DND-41 (cell line): Measurements from ENCODE around the gene NCMAP.

Experiments
- ATAC-seq: fragments of 200-7000 bp; cut with Tn5 transposase; 3 replicates; pipeline ENCODE4 v1.9.1; 2021; ENCODE audit warnings: low read depth; ENCODE audit not compliant: insufficient read depth
- DNase-seq: peaks from one replicate; pipeline ENCODE4 v3.0.0-alpha.2; 2020
- H2AFZ ChIP-seq: 2 replicates; pipeline ENCODE4 v1.6.0; 2012; ENCODE audit warnings: low read depth, low read length
- H3K27ac ChIP-seq: 2 replicates; pipeline ENCODE4 v1.5.1; 2012; ENCODE audit warnings: low read length, inconsistent platforms
- H3K27me3 ChIP-seq: fragments of 200-600 bp; sonication (generic); 2 replicates; pipeline ENCODE4 v1.6.0; 2012; ENCODE audit warnings: low read length, mild to moderate bottlenecking, inconsistent platforms; ENCODE audit not compliant: insufficient read depth, poor library complexity
- H3K36me3 ChIP-seq: 2 replicates; pipeline ENCODE4 v1.5.1; 2012; ENCODE audit warnings: low read length, inconsistent platforms; ENCODE audit not compliant: insufficient read depth
- H3K4me1 ChIP-seq: 2 replicates; pipeline ENCODE4 v1.5.1; 2012; ENCODE audit warnings: mild to moderate bottlenecking, low read length; ENCODE audit not compliant: insufficient read depth
- H3K4me2 ChIP-seq: 2 replicates; pipeline ENCODE4 v1.6.0; 2012; ENCODE audit warnings: mild to moderate bottlenecking, moderate library complexity, low read length, inconsistent platforms; ENCODE audit not compliant: insufficient read depth
- H3K4me3 ChIP-seq, 2 experiments: fragments of 200-600 bp in 1 of 2; shearing (Covaris generic) in 1 of 2; 2 replicates each; pipeline ENCODE4 v1.5.1; 2012 to 2016; ENCODE audit warnings: inconsistent platforms in 2 of 2, low read length in 2 of 2, mild to moderate bottlenecking in 2 of 2, low read depth in 1 of 2, moderate library complexity in 1 of 2
- H3K79me2 ChIP-seq: 2 replicates; pipeline ENCODE4 v1.6.0; 2012; ENCODE audit warnings: low read length, inconsistent platforms; ENCODE audit not compliant: insufficient read depth
- H3K9ac ChIP-seq: 2 replicates; pipeline ENCODE4 v1.6.0; 2012; ENCODE audit warnings: low read depth, mild to moderate bottlenecking, inconsistent platforms, low read length, moderate library complexity
- H3K9me3 ChIP-seq: 2 replicates; pipeline ENCODE4 v1.5.1; 2012; ENCODE audit warnings: low read length, moderate library complexity, mild to moderate bottlenecking, inconsistent platforms; ENCODE audit not compliant: insufficient read depth, severe bottlenecking
- H4K20me1 ChIP-seq: 2 replicates; pipeline ENCODE4 v1.6.0; 2012; ENCODE audit warnings: low read length; ENCODE audit not compliant: insufficient read depth
- EZH2 ChIP-seq: IDR thresholded peaks from 3 replicates; pipeline ENCODE4 v1.6.1; 2012; ENCODE audit warnings: borderline replicate concordance, low read depth, mild to moderate bottlenecking, moderate library complexity, low read length, inconsistent platforms; ENCODE audit not compliant: severe bottlenecking
- TF ChIP-seq, protein P1 (sequence below): IDR thresholded peaks from 2 replicates; pipeline ENCODE4 v1.5.1; 2012; ENCODE audit warnings: borderline replicate concordance, low read length, moderate library complexity, mild to moderate bottlenecking; ENCODE audit not compliant: poor library complexity, severe bottlenecking; ENCODE audit errors: extremely low read depth

Gene NCMAP

DNA sequence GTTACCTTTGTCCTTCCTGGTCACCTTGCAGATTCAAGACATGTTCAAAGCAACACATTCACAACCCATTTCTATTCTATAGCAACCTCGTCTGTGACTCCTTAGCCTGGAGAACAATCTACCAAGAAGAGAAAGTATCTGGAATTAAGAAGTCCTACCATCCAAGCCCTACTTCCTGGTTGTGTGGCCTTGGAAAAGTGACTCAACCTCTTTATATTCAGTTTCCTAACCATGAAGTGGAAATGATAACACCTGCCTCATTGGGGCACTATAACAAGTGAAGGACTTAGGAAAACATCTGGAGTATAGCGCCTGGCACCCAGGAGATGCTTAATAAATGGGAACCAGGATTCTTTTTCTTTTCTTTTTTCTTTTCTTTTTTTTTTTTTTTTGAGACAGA, 50.7 kb downstream of the NCMAP start:
- Histone ChIP-seq H3K27ac (no peak overlapping the region), H4K20me1 (no peaks in the 10 kb centered on the region), H3K9me3 (no peaks in the 10 kb centered on the region), H3K79me2 (no peaks in the 10 kb centered on the region), H2AFZ (no peak overlapping the region), H3K27me3 (peaks cover 7% of the 10 kb centered on the region), H3K4me2 (no peak overlapping the region), H3K36me3 (no peaks in the 10 kb centered on the region), H3K4me3 (no peak overlapping the region), H3K4me1 (no peaks in the 10 kb centered on the region), H3K9ac (no peak overlapping the region)
- DNase-seq: no peak
- no peak for TF ChIP-seq EZH2
- TF ChIP-seq, protein P1, sequence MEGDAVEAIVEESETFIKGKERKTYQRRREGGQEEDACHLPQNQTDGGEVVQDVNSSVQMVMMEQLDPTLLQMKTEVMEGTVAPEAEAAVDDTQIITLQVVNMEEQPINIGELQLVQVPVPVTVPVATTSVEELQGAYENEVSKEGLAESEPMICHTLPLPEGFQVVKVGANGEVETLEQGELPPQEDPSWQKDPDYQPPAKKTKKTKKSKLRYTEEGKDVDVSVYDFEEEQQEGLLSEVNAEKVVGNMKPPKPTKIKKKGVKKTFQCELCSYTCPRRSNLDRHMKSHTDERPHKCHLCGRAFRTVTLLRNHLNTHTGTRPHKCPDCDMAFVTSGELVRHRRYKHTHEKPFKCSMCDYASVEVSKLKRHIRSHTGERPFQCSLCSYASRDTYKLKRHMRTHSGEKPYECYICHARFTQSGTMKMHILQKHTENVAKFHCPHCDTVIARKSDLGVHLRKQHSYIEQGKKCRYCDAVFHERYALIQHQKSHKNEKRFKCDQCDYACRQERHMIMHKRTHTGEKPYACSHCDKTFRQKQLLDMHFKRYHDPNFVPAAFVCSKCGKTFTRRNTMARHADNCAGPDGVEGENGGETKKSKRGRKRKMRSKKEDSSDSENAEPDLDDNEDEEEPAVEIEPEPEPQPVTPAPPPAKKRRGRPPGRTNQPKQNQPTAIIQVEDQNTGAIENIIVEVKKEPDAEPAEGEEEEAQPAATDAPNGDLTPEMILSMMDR: no peak
- no peak for ATAC-seq

DNA sequence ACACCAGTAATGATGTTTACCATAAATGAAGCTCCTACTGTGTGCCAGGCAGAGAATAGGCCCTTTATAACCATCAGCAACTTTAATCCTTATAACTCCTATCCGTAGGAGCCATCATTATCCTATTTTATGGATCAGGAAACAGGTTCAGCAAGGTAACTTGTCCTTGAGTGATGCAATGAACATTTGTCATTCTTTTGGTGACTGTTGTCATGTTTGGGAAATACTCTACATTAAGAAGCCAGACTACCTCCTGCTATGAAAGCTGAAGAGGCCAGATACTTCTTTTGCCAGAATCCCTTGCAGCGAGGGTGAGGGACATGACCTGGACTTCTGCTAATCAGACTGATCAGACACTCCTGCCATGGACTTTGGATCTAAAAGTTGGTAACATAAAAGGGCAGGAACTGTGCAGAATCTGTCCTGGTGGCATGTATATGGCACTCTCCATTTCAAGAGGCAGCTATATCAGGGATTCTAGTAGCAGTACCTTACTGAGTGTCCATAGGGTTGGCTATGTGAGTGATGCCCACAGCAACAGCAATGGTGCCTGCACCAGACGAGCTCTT, 54.1 kb downstream of the NCMAP start:
- no peaks in the 10 kb centered on the region for H3K79me2 ChIP-seq
- H3K9ac ChIP-seq: no peak overlapping the region
- no peaks in the 10 kb centered on the region for H3K36me3 ChIP-seq
- H3K27me3 ChIP-seq: peaks cover 7% of the 10 kb centered on the region
- H2AFZ ChIP-seq: no peak overlapping the region
- no peak for ATAC-seq
- H3K4me3 ChIP-seq: no peak overlapping the region
- no peak overlapping the region for H3K4me2 ChIP-seq
- H3K4me1 ChIP-seq: no peaks in the 10 kb centered on the region
- H3K27ac ChIP-seq: no peak overlapping the region
- no peaks in the 10 kb centered on the region for H3K9me3 ChIP-seq
- DNase-seq: no peak
- H4K20me1 ChIP-seq: no peaks in the 10 kb centered on the region
- no peak for TF ChIP-seq EZH2
- TF ChIP-seq, protein P1: no peak

DNA sequence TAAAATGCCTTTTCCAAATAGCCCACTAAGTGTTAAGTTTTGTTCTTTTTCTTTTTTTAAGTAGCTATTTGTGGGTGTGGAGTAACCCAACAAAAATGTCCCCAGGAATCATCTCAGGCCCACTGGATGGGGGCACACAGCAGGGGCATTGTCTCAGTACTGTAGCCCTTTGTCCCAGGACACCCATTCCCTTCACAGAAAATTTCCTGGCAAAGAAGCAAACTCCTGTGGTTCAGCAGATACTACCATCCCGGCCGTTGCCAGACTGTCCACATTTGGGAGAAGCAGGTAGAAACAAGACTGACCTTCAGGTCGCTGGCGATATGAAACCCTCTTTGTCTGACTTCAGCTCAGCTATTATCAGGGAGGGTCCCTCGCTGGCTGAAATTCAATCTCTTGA, 63.5 kb downstream of the NCMAP start:
- TF ChIP-seq, protein P1: no peak
- TF ChIP-seq EZH2: no peak
- ATAC-seq (no peak), DNase-seq (no peak)
- Histone ChIP-seq H3K36me3 (no peaks in the 10 kb centered on the region), H4K20me1 (no peaks in the 10 kb centered on the region), H3K4me1 (no peaks in the 10 kb centered on the region), H3K27ac (no peak overlapping the region), H3K9ac (no peak overlapping the region), H3K4me2 (no peak overlapping the region), H3K4me3 (no peak overlapping the region), H3K9me3 (no peaks in the 10 kb centered on the region), H3K27me3 (peaks cover 2% of the 10 kb centered on the region), H3K79me2 (no peaks in the 10 kb centered on the region), H2AFZ (no peak overlapping the region)

DNA sequence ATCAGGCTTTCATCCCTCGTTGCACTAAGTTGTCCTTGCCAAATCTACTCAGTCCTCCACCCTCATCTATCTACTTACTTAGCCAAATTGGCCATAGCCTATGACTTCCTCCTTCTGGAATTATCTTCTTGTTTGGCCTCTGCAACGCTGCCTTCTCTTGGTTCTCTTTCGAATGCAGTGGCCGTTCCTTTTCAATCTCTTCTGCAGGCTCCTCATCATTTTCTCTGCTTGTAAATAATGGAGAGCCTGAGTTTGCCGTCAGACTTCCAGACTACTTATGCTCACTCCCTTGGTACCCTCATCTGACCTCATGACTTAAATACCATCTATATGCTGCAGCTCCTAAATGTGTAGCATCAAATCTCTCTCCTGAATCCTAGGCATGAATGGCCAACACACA, 64.8 kb downstream of the NCMAP start:
- DNase-seq: no peak
- Histone ChIP-seq H3K36me3 (no peaks in the 10 kb centered on the region), H3K4me3 (no peak overlapping the region), H3K4me1 (no peaks in the 10 kb centered on the region), H3K4me2 (no peak overlapping the region), H3K27me3 (peaks cover 2% of the 10 kb centered on the region), H3K79me2 (no peaks in the 10 kb centered on the region), H3K27ac (no peak overlapping the region), H3K9me3 (no peaks in the 10 kb centered on the region), H4K20me1 (no peaks in the 10 kb centered on the region), H3K9ac (no peak overlapping the region), H2AFZ (no peak overlapping the region)
- ATAC-seq: no peak
- TF ChIP-seq, protein P1: no peak
- TF ChIP-seq EZH2: no peak
